Transverse colon (tissue), 4 donors: ENCODE data around the gene MAP3K12. TPM values are rescaled to one million over a fixed set of nuclear protein-coding genes. Genes with fewer than 3 reads are reported as not detected.
"Not testable (repeated sequence)": the region's sequence is repeated elsewhere in the genome, so short reads cannot be mapped to it uniquely, and the experiment has no call there.

Source experiments
- DNase-seq: peaks from one replicate; pipeline ENCODE4 v3.0.0-alpha.2; 2019
- H3K27ac ChIP-seq, 4 donors: fragments of 200-600 bp; sonication (generic); 2 replicates each; pipeline ENCODE4 v1.5.1; 2016 to 2018; ENCODE audit warnings: inconsistent platforms in 4 of 4
- H3K27me3 ChIP-seq: fragments of 200-600 bp; sonication (generic); 2 replicates; pipeline ENCODE4 v1.5.1; 2017; ENCODE audit warnings: inconsistent platforms
- H3K36me3 ChIP-seq, 4 donors: fragments of 200-600 bp; sonication (generic); 2 replicates each; pipeline ENCODE4 v1.5.1; 2017 to 2019; ENCODE audit warnings: inconsistent platforms in 4 of 4
- H3K4me1 ChIP-seq, 4 donors: fragments of 200-600 bp; sonication (generic); 2 replicates each; pipeline ENCODE4 v1.5.1; 2017 to 2020; ENCODE audit warnings: inconsistent platforms in 4 of 4
- H3K4me3 ChIP-seq, 4 donors: fragments of 200-600 bp; sonication (generic); 1 replicate in 1 of 4; 2 replicates in 3 of 4; pipeline versions ENCODE4 v1.5.1 to v1.6.1; 2017 to 2019; ENCODE audit warnings: inconsistent platforms in 4 of 4
- H3K9me3 ChIP-seq, 2 donors: fragments of 200-600 bp; sonication (generic); 2 replicates each; pipeline ENCODE4 v1.5.1; 2017 to 2019; ENCODE audit warnings: inconsistent platforms in 2 of 2
- CTCF ChIP-seq, 5 experiments: fragments of 200-600 bp in 3 of 5; fragments of 450-650 bp in 2 of 5; sonication (generic) in 3 of 5; IDR thresholded peaks; 1 replicate in 2 of 5; 2 replicates in 3 of 5; pipeline ENCODE4 v1.5.1; 2016 to 2017; ENCODE audit warnings: antibody characterized with exemption in 5 of 5, inconsistent platforms in 3 of 5, mild to moderate bottlenecking in 2 of 5, moderate library complexity in 1 of 5
- EP300 ChIP-seq: sonication (generic); formaldehyde crosslinking; IDR thresholded peaks from one replicate; pipeline ENCODE4 v1.6.1; 2017; ENCODE audit warnings: antibody characterized with exemption, low read depth
- POLR2A ChIP-seq: fragments of 450-650 bp; IDR thresholded peaks from one replicate; pipeline ENCODE4 v1.6.1; 2016; ENCODE audit warnings: antibody characterized with exemption, mild to moderate bottlenecking, moderate library complexity
- POLR2AphosphoS5 ChIP-seq, 3 donors: sonication (generic); formaldehyde crosslinking; IDR thresholded peaks; one replicate each; pipeline ENCODE4 v1.6.1; 2016; ENCODE audit warnings: antibody characterized with exemption in 3 of 3
- WGBS, 2 donors: methylation state at CpG; one replicate each; pipeline ENCODE4 v1.1.5; 2018; ENCODE audit warnings: low coverage in 1 of 2; 5-methylcytosine and 5-hydroxymethylcytosine counted together
- in situ Hi-C, 4 donors: fragments of 200-750 bp; cut with MboI; loops; one replicate each; pipeline versions ENCODE4 v1.15.0 to v1.15.1; 2017; ENCODE audit warnings: low sequenced_read_pairs in 3 of 4, low pct_ligation_motif_present in 1 of 4, low pct_unique_long_range_greater_than_20kb in 1 of 4
- intact Hi-C: fragments of 100-400 bp; cut with DNase I; formaldehyde crosslinking; loops from one replicate; pipeline ENCODE4 v1.15.1; 2023; ENCODE audit warnings: low total_unique reads
- total RNA-seq, 4 donors: library from RNA; depleted of rRNA; stranded (reverse); fragments of >200 nt; gene quantifications; one replicate each; pipeline ENCODE4 v1.1.0, GENCODE V29; 2016

Gene MAP3K12
- total RNA-seq, 4 donors from 2014 or later: 6.8 to 20.9 (median 10.3) TPM

GRCh38 chr12:53450936-53451335, 48.3 kb downstream of the MAP3K12 start:
- in situ Hi-C loops (no loop called here), intact Hi-C loops (loop anchor here (2.0 kb wide), 1 partner anchor 50 kb away; the partner anchor contains the start of gene TARBP2)
- H3K4me3 ChIP-seq: no peak overlapping the region
- no peak for TF ChIP-seq EP300
- TF ChIP-seq POLR2A: no peak
- no peak for TF ChIP-seq POLR2AphosphoS5 (IDR thresholded peaks at IDR 0.05)
- H3K36me3 ChIP-seq: peaks cover 0 to 35% (median 9%) of the 10 kb centered on the region in 4 donors
- H3K9me3 ChIP-seq: no peaks in the 10 kb centered on the region
- peaks cover 9 to 22% (median 18%) of the 10 kb centered on the region in 4 donors for H3K4me1 ChIP-seq
- no peak for DNase-seq
- H3K27ac ChIP-seq: no peak overlapping the region
- 94% methylated on average over 6 to 7 of the region's 7 CpGs for WGBS, 2 donors
- no peaks in the 10 kb centered on the region for H3K27me3 ChIP-seq

- H3K9me3 ChIP-seq, in situ Hi-C loops, intact Hi-C loops, H3K27me3 ChIP-seq: not testable (repeated sequence)
- 85 to 97% methylated on average over 6 to 11 of the region's 11 CpGs for WGBS, 2 donors
- H3K4me1 ChIP-seq: peaks cover 15 to 48% (median 27%) of the 10 kb centered on the region in 4 donors
- peak; percentile 33 for DNase-seq
- H3K4me3 ChIP-seq: peak overlapping the region in 1 of 4 donors; percentile 25
- H3K27ac ChIP-seq: peak overlapping the region; percentile 13 to 93 (median 70)
- H3K36me3 ChIP-seq: peaks cover 0 to 18% (median 2%) of the 10 kb centered on the region in 4 donors
Observed at GRCh38 chr12:53444593-53445325, 54.5 kb downstream of the MAP3K12 start.

- H3K27me3 ChIP-seq: no peaks in the 10 kb centered on the region
- peak overlapping the region in 1 of 4 donors; percentile 0 for H3K4me3 ChIP-seq
- no peaks in the 10 kb centered on the region for H3K9me3 ChIP-seq
- intact Hi-C loops (no loop called here), in situ Hi-C loops (no loop called here)
- peak overlapping the region; percentile 13 to 93 (median 70) for H3K27ac ChIP-seq
- no peak for DNase-seq
- TF ChIP-seq EP300 (no peak), CTCF (IDR thresholded peaks at IDR 0.05) (no peak), POLR2AphosphoS5 (IDR thresholded peaks at IDR 0.05) (no peak)
- WGBS, 2 donors: 29 to 72% methylated on average over 1 to 4 of the region's 4 CpGs
- H3K36me3 ChIP-seq: peaks cover 0 to 18% (median 2%) of the 10 kb centered on the region in 4 donors
- H3K4me1 ChIP-seq: peaks cover 15 to 48% (median 27%) of the 10 kb centered on the region in 4 donors
Observed at GRCh38 chr12:53443955-53444354, 55.3 kb downstream of the MAP3K12 start.

GRCh38 chr12:53441040-53441833, 58.0 kb downstream of the MAP3K12 start, which contains the start of gene PRR13:
TSS of gene PRR13 (plus strand) at chr12:53441734. CDS start at chr12:53442715, 981 bp downstream.
- peak; percentile 99 for DNase-seq
- WGBS, 2 donors: 2 to 3% methylated on average over 15 to 30 of the region's 31 CpGs
- in situ Hi-C loops: no loop called here
- H3K27me3 ChIP-seq: no peaks in the 10 kb centered on the region
- H3K4me3 ChIP-seq: peak within 1 kb of the TSS; percentile 53 to 93 (median 74)
- H3K9me3 ChIP-seq: no peaks in the 10 kb centered on the region
- H3K4me1 ChIP-seq: peaks cover 15 to 48% (median 27%) of the 10 kb centered on the region in 4 donors
- TF ChIP-seq POLR2A: peak; percentile 100
- TF ChIP-seq POLR2AphosphoS5 (IDR thresholded peaks at IDR 0.05): peak; percentile 99
- TF ChIP-seq EP300: no peak
- no peak for TF ChIP-seq CTCF (IDR thresholded peaks at IDR 0.05)
- intact Hi-C loops: no loop called here
- peak within 1 kb of the TSS; percentile 91 to 97 (median 95) for H3K27ac ChIP-seq
- peaks cover 0 to 6% (median 2%) of the 10 kb centered on the region in 4 donors for H3K36me3 ChIP-seq

GRCh38 chr12:53439582-53439981, 59.7 kb downstream of the MAP3K12 start:
- H3K36me3 ChIP-seq, H3K9me3 ChIP-seq, DNase-seq, H3K27ac ChIP-seq, H3K4me3 ChIP-seq, in situ Hi-C loops, H3K27me3 ChIP-seq, intact Hi-C loops: not testable (repeated sequence)
- H3K4me1 ChIP-seq: peaks cover 11 to 33% (median 25%) of the 10 kb centered on the region in 4 donors

GRCh38 chr12:53435326-53435725, 63.9 kb downstream of the MAP3K12 start:
- H3K9me3 ChIP-seq, H3K27me3 ChIP-seq, in situ Hi-C loops, H3K4me3 ChIP-seq, H3K4me1 ChIP-seq, DNase-seq, intact Hi-C loops, H3K27ac ChIP-seq, H3K36me3 ChIP-seq: not testable (repeated sequence)
- 94 to 96% methylated on average over 6 to 9 of the region's 9 CpGs for WGBS, 2 donors
